Astrocyte of the spinal cord (primary cell): ENCODE measurements around the gene ATP9B.

Experiments used
- DNase-seq: peaks from one replicate; pipeline ENCODE4 v3.0.0; 2011; ENCODE audit warnings: low read depth, low spot score
- H3K4me3 ChIP-seq: 2 replicates; pipeline ENCODE4 v1.5.1; 2011; ENCODE audit warnings: low read depth, mild to moderate bottlenecking, low read length, moderate library complexity
- in situ Hi-C: cut with HindIII; loops from 2 replicates; pipeline ENCODE4 v1.10.0; 2017; ENCODE audit warnings: low sequenced_read_pairs
- TF ChIP-seq, protein P1 (sequence below): IDR thresholded peaks from 2 replicates; pipeline ENCODE4 v1.5.1; 2012; ENCODE audit warnings: low read depth, mild to moderate bottlenecking, low read length, inconsistent platforms

ATP9B gene

GRCh38 chr18:79360933-79361332 lies 291.7 kb downstream of the ATP9B start:
- H3K4me3 ChIP-seq = no peak overlapping the region
- no peak for DNase-seq
- in situ Hi-C loops = no loop called here
- TF ChIP-seq, protein P1, sequence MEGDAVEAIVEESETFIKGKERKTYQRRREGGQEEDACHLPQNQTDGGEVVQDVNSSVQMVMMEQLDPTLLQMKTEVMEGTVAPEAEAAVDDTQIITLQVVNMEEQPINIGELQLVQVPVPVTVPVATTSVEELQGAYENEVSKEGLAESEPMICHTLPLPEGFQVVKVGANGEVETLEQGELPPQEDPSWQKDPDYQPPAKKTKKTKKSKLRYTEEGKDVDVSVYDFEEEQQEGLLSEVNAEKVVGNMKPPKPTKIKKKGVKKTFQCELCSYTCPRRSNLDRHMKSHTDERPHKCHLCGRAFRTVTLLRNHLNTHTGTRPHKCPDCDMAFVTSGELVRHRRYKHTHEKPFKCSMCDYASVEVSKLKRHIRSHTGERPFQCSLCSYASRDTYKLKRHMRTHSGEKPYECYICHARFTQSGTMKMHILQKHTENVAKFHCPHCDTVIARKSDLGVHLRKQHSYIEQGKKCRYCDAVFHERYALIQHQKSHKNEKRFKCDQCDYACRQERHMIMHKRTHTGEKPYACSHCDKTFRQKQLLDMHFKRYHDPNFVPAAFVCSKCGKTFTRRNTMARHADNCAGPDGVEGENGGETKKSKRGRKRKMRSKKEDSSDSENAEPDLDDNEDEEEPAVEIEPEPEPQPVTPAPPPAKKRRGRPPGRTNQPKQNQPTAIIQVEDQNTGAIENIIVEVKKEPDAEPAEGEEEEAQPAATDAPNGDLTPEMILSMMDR = no peak

DNA sequence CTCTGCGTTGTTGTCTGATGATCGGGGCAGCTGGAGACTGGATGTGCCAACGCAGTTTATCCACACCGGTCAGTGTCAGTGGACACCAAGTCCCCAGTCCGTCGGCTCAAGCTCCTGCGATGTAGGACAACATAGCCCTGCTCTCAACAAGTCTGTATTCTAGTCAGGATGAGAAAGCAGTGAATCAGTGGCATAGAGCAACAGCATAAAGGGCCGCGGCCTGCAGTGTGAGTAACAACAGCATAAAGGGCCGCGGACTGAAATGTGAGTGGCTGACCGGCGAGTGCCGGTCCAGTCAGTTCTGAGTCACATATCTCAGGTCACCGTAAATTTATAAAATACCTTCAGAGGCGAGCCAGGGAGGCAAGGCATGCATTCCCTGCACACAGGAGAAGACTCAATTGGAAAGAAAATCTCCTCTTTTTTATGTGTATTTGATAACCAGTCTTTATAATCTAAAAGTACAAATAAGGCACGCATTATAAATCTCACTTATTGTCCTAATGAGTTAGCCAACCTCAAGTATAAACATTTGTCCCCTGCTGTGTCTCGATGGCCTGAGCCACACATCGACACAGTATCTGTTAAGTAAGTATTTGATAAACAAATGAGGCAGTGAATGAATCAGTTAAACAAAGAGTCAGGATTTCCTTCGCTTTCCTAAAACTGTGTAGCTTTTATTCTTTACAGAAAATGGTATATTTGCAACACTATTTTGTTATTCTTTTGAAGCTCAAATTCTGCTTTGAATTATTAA lies 292.8 kb downstream of the ATP9B start:
- no peak overlapping the region for H3K4me3 ChIP-seq
- in situ Hi-C loops = no loop called here
- TF ChIP-seq, protein P1 = no peak
- peak; percentile 89 for DNase-seq

- DNase-seq = no peak
- TF ChIP-seq, protein P1 = no peak
- in situ Hi-C loops = no loop called here
- H3K4me3 ChIP-seq = no peak overlapping the region
Measured at GRCh38 chr18:79365701-79366100, 296.5 kb downstream of the ATP9B start.

DNA sequence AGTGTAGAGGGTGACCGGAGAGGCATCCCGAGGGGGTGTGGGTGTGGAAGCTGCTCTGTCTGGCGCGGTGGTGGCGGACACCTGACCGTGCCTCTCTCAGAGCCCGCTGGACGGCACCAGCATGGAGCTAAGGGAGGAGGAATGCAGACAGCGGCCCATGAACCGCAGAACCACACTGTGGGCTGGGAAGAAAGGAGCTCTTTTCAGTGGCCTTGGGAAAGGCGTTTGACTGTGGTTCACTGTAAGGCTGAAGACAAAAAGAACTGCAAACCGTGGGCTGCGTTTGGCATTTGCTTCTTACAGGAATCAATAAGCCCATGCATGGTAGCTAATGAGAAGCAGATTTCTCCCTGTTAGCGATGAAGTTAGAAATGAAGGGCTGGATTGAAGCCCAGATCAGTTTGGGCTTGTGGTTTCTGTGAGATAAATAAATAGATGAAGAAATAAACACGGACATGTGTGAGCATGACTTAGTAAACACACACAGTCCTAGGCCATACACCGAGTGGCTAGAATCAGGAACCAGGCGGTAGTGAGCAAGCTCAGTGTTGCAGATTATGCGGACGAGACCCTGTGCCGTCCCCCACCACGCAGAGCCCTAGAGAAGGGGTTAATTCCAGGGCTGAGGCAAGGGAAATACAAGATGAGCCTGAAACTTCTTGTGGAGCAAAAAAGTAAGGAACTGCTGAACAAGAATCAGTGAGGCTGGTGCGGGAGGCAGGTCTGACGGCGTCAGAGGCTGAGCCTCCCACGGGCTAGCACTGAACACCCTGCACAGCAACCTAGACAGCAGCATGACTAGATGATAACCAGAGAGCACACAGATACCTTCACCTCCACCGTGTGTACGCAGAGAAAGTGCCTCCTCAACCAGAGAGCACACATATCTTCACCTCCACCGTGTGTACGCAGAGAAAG lies 297.2 kb downstream of the ATP9B start:
- DNase-seq = peak; percentile 77
- H3K4me3 ChIP-seq = no peak overlapping the region
- in situ Hi-C loops = no loop called here
- TF ChIP-seq, protein P1 = no peak

GRCh38 chr18:79367480-79367879 lies 298.3 kb downstream of the ATP9B start:
- no peak overlapping the region for H3K4me3 ChIP-seq
- in situ Hi-C loops = no loop called here
- TF ChIP-seq, protein P1 = no peak
- no peak for DNase-seq

- in situ Hi-C loops = no loop called here
- no peak overlapping the region for H3K4me3 ChIP-seq
- TF ChIP-seq, protein P1 = no peak
- peak; percentile 54 for DNase-seq
Measured at GRCh38 chr18:79367989-79368388, 298.8 kb downstream of the ATP9B start.
